Activated CD8-positive, alpha-beta memory T cell treated with anti-CD3 and anti-CD28 coated beads, Interleukin-2, amount 10 ng/mL, durations not matched to agents 7 days and 5 days (primary cell): ENCODE measurements around the gene ACER3. TPM values are rescaled to one million over a fixed set of nuclear protein-coding genes. Genes with fewer than 3 reads are reported as not detected.
"Not testable (repeated sequence)": the region's sequence is repeated elsewhere in the genome, so short reads cannot be mapped to it uniquely, and the experiment has no call there.

Experiments
- ATAC-seq: fragments of 150-1000 bp; cut with Tn5 transposase; one replicate; pipeline ENCODE4 v1.10.0; 2021; ENCODE audit warnings: moderate library complexity
- CTCF ChIA-PET: fragments of 350-600 bp; sonication (Branson Sonifier 250); formaldehyde crosslinking; loops from one replicate; lab custom pipeline; 2021; ENCODE audit warnings: antibody characterized with exemption; lab: Charles Lee
- DNase-seq: peaks from one replicate; pipeline ENCODE4 v3.0.0-alpha.2; 2020
- H3K27ac Mint-ChIP-seq: one replicate; pipeline ENCODE4 v1.8.0; 2021; ENCODE audit warnings: mild to moderate bottlenecking, mixed read lengths
- H3K27me3 Mint-ChIP-seq: one replicate; pipeline ENCODE4 v1.8.0; 2021; ENCODE audit warnings: mixed read lengths
- H3K36me3 Mint-ChIP-seq: one replicate; pipeline ENCODE4 v1.8.0; 2021; ENCODE audit warnings: mild to moderate bottlenecking, mixed read lengths
- H3K4me1 Mint-ChIP-seq: one replicate; pipeline ENCODE4 v1.8.0; 2021; ENCODE audit warnings: mixed read lengths
- H3K4me3 Mint-ChIP-seq: one replicate; pipeline ENCODE4 v1.8.0; 2021; ENCODE audit warnings: mild to moderate bottlenecking, moderate library complexity, mixed read lengths
- H3K9me3 Mint-ChIP-seq: one replicate; pipeline ENCODE4 v1.8.0; 2022; ENCODE audit warnings: low read depth, mixed read lengths
- total RNA-seq, 2 experiments: library from RNA; stranded (reverse); gene quantifications; one replicate each; pipeline ENCODE4 v1.2.3, GENCODE V29; 2021

Gene ACER3
- total RNA-seq, 2 experiments from 2014 or later: 11.0 to 13.3 TPM

DNA sequence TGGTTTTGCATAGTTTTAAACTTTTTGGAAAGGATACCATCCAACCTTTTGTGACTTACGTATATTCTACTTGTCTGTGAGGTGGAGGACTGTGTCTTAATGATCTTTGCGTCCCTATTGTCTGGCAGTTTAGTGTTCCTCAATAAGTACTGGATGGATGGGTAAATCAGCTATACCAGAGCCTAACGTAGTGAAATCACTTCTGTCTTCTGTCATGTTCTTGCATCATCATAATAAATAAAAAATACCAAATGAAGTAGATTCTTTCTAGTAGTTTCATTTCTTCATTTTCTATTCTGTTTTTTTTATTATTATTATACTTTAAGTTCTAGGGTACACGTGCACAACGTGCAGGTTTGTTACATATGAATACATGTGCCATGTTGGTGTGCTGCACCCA, 66.4 kb downstream of the ACER3 start:
- CTCF ChIA-PET: no interaction called here
- H3K36me3 Mint-ChIP-seq: peaks cover 9% of the 10 kb centered on the region
- ATAC-seq (no peak), DNase-seq (no peak)
- no peak overlapping the region for H3K27ac Mint-ChIP-seq
- H3K4me3 Mint-ChIP-seq: no peak overlapping the region
- H3K9me3 Mint-ChIP-seq: no peaks in the 10 kb centered on the region
- H3K27me3 Mint-ChIP-seq: no peaks in the 10 kb centered on the region
- no peaks in the 10 kb centered on the region for H3K4me1 Mint-ChIP-seq

DNA sequence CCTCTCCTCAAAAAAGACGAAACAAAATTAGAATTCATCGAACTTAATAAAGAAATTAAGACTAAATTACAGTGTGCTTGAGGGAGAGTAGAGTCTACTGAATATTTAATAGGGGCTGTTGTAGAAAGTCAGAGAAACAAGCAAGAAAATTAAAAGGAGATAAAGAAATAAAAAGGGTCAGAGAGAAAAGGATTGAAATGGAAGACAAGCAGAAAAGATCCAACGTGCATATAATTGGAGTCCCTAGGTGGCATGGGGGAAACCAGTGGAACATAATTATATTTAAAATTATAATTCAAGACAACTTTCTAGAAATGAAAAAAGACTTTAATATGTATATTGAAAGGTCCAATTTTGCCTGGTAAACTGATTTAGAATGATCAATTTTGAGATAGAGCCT, 74.3 kb downstream of the ACER3 start:
- H3K4me1 Mint-ChIP-seq: no peaks in the 10 kb centered on the region
- H3K27ac Mint-ChIP-seq: no peak overlapping the region
- ATAC-seq (no peak), DNase-seq (no peak)
- no peak overlapping the region for H3K4me3 Mint-ChIP-seq
- CTCF ChIA-PET: no interaction called here
- peaks cover 27% of the 10 kb centered on the region for H3K36me3 Mint-ChIP-seq
- H3K27me3 Mint-ChIP-seq: no peaks in the 10 kb centered on the region
- H3K9me3 Mint-ChIP-seq: peaks cover 4% of the 10 kb centered on the region

DNA sequence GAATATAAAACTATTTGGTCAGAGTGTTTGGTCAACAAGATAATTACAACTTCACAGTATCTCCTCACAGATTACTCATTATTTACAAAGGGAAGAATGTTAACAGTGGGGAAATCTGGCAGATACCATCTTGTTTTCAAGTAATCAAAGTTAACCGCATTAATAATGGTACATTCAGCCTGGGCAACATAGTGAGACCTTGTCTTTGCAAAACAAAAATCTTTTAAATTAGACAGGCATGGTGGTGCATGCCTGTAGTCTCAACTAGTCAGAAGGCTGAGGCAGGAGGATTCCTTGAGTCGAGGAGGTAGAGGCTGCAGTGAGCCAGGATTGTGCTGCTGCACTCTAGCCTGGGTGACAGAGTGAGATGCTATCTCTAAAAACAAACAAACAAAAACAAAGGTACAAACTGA, 78.5 kb downstream of the ACER3 start:
- Mint-ChIP-seq H3K27ac (no peak overlapping the region), H3K4me1 (no peaks in the 10 kb centered on the region), H3K4me3 (no peak overlapping the region), H3K36me3 (peaks cover 25% of the 10 kb centered on the region), H3K27me3 (no peaks in the 10 kb centered on the region), H3K9me3 (peaks cover 9% of the 10 kb centered on the region)
- CTCF ChIA-PET: no interaction called here
- ATAC-seq (no peak), DNase-seq (no peak)

DNA sequence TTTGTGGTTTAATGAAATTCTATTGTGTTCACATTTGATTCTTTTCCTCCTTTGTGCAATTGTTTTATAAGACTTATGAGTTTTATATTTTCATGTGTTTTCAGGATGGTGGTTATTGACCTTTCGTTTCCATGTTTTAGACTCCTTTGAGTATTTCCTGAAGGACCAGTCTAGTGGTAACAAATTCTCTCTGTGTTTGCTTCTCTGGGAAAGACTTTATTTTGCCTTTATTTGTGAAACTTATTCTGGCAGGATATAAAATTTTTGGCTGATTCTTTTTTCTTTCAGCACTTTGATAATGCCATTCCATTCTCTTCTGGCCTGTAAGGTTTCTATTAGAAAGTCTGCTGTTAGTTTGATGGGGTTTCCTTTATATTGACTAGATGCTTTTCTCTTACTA, 83.5 kb downstream of the ACER3 start:
- CTCF ChIA-PET: no interaction called here
- Mint-ChIP-seq H3K4me3 (no peak overlapping the region), H3K27me3 (no peaks in the 10 kb centered on the region)

DNA sequence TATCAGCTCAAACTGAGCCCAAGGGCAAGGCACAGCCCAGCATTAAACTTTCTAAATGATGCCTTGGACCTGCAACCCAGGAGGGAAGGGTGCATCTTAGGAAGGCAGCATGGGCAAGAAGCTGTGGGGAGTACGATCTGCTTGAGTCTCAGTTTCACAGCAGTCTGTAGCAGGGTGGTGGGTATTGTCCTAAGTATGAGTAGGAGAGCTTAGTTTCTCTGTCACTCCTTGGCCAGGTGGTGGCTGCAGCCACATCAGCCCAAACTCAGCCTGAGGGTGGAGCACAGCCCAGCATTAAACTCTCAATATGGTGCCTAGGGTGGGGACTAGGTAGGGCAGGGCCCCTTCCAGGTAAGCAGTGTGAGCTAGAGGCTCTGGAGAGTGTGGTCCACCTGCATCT, 85.5 kb downstream of the ACER3 start:
- peaks cover 7% of the 10 kb centered on the region for H3K4me1 Mint-ChIP-seq
- H3K27me3 Mint-ChIP-seq: no peaks in the 10 kb centered on the region

More for the DNA sequence above, 83.5 kb downstream of the ACER3 start:
- no peak for DNase-seq
- H3K9me3 Mint-ChIP-seq: peaks cover 9% of the 10 kb centered on the region
- no peak overlapping the region for H3K27ac Mint-ChIP-seq
- H3K4me1 Mint-ChIP-seq: peaks cover 7% of the 10 kb centered on the region
- no peak for ATAC-seq
- peaks cover 16% of the 10 kb centered on the region for H3K36me3 Mint-ChIP-seq

DNA sequence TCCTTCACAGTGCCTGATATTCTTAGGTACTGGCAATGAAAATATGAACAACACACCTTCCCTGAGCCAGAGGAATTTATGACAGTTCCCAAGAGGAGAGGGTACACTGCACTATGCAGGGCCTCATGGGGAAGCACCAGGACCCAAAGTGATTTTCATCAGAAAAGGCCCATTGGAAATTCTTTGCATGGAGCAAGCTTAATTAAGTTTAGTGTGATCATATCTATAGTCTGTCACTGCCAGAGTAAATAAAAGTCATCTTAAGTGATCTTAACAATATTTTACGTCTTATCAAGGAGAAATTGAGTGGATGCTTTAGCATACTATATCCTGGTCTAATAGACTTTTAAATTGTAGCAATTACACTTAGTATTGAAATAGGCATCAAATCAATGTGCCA, 86.5 kb downstream of the ACER3 start:
- no peak overlapping the region for H3K27ac Mint-ChIP-seq
- H3K9me3 Mint-ChIP-seq: peaks cover 9% of the 10 kb centered on the region
- H3K4me3 Mint-ChIP-seq: no peak overlapping the region
- peaks cover 16% of the 10 kb centered on the region for H3K36me3 Mint-ChIP-seq
- ATAC-seq (no peak), DNase-seq (no peak)
- no peaks in the 10 kb centered on the region for H3K27me3 Mint-ChIP-seq
- CTCF ChIA-PET: interaction anchor here (1.0 kb wide), 1 partner anchor 29 kb away, joined by 3 read pairs; no protein-coding TSS in a partner anchor
- peaks cover 7% of the 10 kb centered on the region for H3K4me1 Mint-ChIP-seq

More for the DNA sequence above, 85.5 kb downstream of the ACER3 start:
- Mint-ChIP-seq H3K9me3 (peaks cover 9% of the 10 kb centered on the region), H3K4me3 (no peak overlapping the region), H3K36me3 (peaks cover 16% of the 10 kb centered on the region), H3K27ac (no peak overlapping the region)
- ATAC-seq (no peak), DNase-seq (no peak)
- CTCF ChIA-PET: interaction anchor here (1.0 kb wide), 1 partner anchor 145 kb away, joined by 3 read pairs; no protein-coding TSS in a partner anchor

DNA sequence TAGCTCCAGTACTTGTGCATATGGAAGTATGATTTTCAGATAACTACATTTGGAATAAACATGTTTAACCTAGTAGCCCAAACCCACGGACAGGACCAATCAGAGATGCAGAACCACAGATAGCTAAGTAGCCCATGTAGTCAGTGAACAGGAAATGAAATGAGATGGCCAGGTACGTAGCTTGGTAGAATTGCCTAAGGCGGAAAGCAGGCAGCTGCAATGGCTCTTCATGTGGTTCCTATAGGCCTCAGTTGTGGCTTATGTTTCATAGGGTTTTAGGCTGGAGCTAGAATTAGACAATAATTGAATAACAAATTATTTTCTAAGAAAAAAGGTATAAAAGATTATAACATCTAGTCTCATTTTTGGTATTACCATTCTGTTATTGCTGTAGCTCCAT, 87.1 kb downstream of the ACER3 start:
- DNase-seq (no peak), ATAC-seq (no peak)
- Mint-ChIP-seq H3K27me3 (no peaks in the 10 kb centered on the region), H3K9me3 (peaks cover 9% of the 10 kb centered on the region), H3K4me1 (peaks cover 7% of the 10 kb centered on the region), H3K27ac (no peak overlapping the region), H3K36me3 (peaks cover 14% of the 10 kb centered on the region), H3K4me3 (no peak overlapping the region)
- CTCF ChIA-PET: interaction anchor here (0.7 to 1.0 kb wide), 2 partner anchors 30 to 134 kb away, joined by 3 read pairs; no protein-coding TSS in a partner anchor

DNA sequence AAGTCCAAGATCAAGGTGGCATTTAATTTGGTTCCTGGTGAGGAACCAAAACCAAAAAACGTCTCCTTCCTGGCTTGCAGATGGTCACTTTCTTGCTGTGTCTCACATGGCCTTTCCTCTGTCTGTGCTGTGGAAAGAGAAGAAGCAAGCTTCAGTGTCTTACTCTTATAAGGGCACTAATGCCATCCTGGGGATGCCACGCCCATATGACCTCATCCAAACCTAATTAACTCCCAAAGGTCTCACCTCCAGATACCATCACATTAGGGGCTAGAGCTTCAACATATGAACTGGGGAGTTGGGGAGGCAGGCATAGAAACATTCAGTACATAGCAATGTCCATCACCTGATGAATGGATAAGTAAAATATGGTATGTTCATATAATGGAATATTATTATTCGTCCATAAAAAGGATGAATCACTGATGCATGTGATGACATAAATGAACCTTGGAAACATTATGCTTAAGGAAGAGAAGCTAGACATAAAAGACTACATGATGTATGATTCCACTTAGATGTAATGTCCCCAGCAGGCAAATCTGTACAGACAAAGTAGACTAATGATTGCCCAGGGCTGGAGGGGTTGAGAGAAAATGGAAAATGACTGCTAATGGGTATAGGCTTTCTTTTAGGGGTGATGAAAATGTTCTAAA, 94.9 kb downstream of the ACER3 start:
- ATAC-seq: no peak
- Mint-ChIP-seq H3K27ac (no peak overlapping the region), H3K36me3 (no peaks in the 10 kb centered on the region), H3K4me3 (no peak overlapping the region), H3K4me1 (no peaks in the 10 kb centered on the region), H3K9me3 (no peaks in the 10 kb centered on the region), H3K27me3 (no peaks in the 10 kb centered on the region)
- CTCF ChIA-PET: no interaction called here
- no peak for DNase-seq

DNA sequence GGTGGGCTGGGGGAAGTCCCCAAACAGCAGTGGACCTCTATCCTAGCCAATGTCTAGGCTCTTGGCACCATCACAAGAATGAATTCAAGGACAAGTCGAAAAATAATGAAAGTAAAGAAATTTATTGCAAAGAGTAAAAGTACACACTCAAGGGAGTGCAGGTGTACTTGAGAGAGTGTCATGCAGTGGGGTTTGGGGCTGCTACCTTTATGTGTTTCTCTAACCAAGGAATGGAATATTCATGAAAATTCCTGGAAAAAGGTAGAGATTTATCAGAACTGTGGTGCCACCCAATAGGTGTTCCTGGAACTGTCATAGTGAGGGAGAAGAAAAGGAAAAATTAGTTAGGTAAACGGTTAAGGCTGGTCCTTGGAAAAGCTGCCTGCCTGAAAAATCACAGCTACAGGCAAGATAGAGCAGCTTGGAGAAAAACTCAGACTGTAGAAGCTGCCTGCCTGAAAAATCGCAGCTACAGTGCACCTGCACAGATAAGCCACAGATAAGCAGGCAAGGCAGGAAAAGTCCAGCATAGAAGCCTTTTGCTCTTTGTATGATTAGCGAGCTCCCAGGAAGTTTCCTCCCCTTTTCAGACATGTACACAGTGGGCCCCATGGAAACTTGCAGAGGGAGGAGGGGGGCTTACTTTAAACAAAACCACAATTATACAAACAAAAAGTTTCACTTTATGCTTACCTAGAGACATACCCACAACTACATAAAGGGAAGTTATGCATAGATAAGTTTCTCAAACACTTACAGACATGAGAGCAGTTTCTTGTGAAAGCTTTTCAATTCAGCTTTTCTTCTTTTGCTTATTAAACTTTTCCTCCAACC, 102.1 kb downstream of the ACER3 start:
- DNase-seq (no peak), ATAC-seq (peak; percentile 45)
- no peaks in the 10 kb centered on the region for H3K9me3 Mint-ChIP-seq
- H3K4me1 Mint-ChIP-seq: peaks cover 14% of the 10 kb centered on the region
- no peaks in the 10 kb centered on the region for H3K27me3 Mint-ChIP-seq
- H3K4me3 Mint-ChIP-seq: no peak overlapping the region
- H3K27ac Mint-ChIP-seq: no peak overlapping the region
- peaks cover 15% of the 10 kb centered on the region for H3K36me3 Mint-ChIP-seq
- CTCF ChIA-PET: interaction anchor here (0.8 to 1.2 kb wide), 2 partner anchors 43 to 44 kb away, joined by 3 to 4 read pairs; no protein-coding TSS in a partner anchor

DNA sequence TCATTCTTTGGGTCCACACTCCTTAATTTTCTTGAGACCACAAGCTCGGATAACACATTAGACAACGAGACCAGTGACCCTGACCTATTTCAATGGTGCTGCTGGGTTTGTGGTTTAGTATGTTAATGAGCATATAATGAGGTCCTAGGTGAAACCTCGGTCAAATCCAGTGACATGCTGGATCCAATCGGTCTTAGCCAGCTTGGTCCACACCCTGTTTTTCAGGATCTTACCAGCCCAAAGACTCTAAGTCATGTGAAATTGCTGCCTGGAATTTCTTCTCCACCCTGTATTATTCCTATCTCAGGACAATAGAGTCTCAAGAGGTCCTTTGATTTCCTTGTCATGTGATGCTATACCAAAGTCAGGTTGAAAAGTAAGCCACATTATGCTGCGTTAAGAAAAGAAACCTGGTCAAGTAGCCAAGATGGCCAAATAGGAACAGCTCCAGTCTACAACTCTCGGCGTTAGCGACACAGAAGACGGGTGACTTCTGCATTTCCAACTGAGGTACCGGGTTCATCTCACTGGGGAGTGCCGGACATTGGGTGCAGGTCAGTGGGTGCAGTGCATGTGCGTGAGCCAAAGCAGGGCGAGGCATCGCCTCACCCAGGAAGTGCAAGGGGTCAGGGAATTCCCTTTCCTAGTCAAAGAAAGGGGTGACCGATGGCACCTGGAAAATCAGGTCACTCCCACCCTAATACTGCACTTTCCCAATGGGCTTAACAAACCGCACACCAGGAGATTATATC, 102.9 kb downstream of the ACER3 start:
- Mint-ChIP-seq H3K4me1 (peaks cover 14% of the 10 kb centered on the region), H3K36me3 (peaks cover 15% of the 10 kb centered on the region)
- not testable (repeated sequence) for H3K4me3 Mint-ChIP-seq, ATAC-seq, H3K27ac Mint-ChIP-seq, H3K9me3 Mint-ChIP-seq, DNase-seq, H3K27me3 Mint-ChIP-seq
- CTCF ChIA-PET: interaction anchor here (0.8 to 1.2 kb wide), 2 partner anchors 43 to 45 kb away, joined by 3 to 4 read pairs; no protein-coding TSS in a partner anchor

DNA sequence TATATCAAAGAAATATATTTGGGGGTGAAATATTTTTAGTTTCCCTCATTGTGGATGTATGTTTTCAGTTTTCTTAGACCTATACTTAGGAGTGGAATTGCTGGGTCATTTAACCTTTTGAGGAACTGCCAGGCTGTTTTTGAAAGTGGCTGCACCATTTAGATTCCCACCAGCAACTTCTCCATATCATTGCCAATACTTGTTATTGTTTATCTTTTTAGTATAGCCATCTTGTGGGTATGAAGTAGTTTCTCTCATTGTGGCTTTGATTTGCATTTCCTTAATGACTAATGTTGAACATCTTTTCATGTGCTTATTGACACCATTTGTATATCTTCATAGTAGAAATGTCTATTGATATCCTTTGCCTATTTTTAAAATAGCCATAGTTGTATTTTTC, 111.3 kb downstream of the ACER3 start:
- CTCF ChIA-PET: no interaction called here
- no peaks in the 10 kb centered on the region for H3K4me1 Mint-ChIP-seq
- H3K36me3 Mint-ChIP-seq: peaks cover 12% of the 10 kb centered on the region
- peaks cover 19% of the 10 kb centered on the region for H3K9me3 Mint-ChIP-seq
- DNase-seq: no peak
- H3K27me3 Mint-ChIP-seq: no peaks in the 10 kb centered on the region
- H3K27ac Mint-ChIP-seq: no peak overlapping the region
- ATAC-seq: no peak
- H3K4me3 Mint-ChIP-seq: no peak overlapping the region

DNA sequence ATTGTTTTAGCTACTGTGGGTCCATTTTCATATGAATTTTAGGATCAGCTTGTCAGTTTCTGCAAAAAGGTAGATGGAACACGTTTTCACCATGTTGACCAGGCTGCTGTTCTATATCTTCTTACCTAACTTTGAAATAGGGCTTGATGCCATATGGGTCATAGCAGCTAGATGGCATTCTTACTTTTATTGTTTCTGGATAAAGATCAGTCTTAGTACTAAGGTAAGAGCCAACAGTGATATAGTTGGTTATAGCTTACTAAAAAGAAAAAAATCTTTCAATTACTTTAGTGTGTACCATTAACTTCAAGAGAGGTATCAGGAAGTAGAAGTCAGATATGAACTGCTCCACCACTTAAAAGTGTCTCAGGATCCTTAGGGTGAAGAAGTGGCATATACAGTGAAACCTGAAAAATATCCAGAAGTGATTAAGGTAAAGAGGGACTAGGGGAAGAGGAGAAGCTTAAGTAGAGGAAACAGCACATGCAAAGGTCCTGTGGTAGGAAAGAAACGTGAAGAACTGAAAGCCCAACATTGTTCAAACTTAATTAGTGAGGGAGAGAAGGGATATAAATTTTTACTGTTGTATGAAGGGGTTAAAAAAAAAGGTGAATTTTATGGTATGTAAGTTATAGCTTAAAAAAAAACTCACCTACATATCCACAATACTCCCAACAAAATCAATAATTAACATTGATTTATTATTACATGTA, 113.6 kb downstream of the ACER3 start:
- CTCF ChIA-PET: interaction anchor here (0.8 kb wide), 1 partner anchor 55 kb away, joined by 4 read pairs; no protein-coding TSS in a partner anchor
- peaks cover 19% of the 10 kb centered on the region for H3K9me3 Mint-ChIP-seq
- ATAC-seq: no peak

More for the DNA sequence above, 113.6 kb downstream of the ACER3 start:
- Mint-ChIP-seq H3K4me3 (no peak overlapping the region), H3K36me3 (peaks cover 23% of the 10 kb centered on the region), H3K4me1 (no peaks in the 10 kb centered on the region), H3K27ac (no peak overlapping the region), H3K27me3 (no peaks in the 10 kb centered on the region)
- DNase-seq: no peak
